Superior temporal gyrus (tissue), 1 donor: Measurements from ENCODE around the gene EBLN1.
"Not testable (repeated sequence)": the region's sequence is repeated elsewhere in the genome, so short reads cannot be mapped to it uniquely, and the experiment has no call there.

ENCODE experiments used
- DNase-seq: peaks from one replicate; pipeline ENCODE4 v3.0.0-alpha.2; 2016; ENCODE audit errors: extremely low spot score

The EBLN1 gene

GRCh38 chr10:22228167-22228938, 10.5 kb upstream of the EBLN1 start:
- no peak for DNase-seq

GRCh38 chr10:22226599-22226998, 8.8 kb upstream of the EBLN1 start:
- DNase-seq, result no peak

DNA sequence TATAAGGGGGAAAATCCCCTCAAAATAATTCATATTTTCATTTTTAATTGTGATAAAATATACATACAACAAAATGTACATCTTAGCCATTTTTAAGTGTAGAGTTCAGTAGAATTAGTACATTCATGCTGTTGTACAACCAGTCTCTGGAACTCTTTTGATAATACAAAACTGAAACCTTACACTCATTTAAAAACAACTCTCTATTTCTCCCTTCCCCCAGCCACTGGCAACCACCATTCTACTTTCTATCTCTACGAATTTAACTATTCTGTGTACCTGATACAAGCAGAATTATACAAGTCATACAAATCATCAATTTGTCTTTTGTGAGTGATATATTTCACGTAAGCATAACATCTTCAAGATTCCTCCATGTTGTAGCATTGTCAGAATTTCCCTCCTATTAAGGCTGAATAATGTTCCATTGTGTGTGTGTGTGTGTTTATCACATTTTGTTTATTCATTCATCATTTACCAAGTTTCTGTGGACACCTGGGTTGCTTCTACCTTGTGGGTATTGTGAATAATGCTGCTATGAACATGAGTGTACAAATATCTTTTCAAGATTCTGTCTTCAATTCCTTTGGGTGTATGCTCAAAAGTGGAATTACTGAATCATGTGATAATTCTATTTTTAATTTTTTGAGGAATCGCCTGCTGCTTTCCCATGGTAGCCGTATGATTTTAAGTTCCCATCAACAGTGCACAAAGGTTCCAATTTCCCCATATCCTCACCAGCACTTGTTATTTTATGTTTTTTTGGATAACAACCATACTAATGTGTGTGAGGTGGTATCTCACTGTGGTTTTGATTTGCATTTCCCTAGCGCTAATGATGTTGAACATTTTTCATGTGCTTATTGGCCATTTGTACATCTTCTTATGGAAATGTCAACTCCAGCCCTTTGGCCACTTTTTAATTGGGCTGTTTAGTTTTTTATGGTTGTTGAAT, 4.7 kb upstream of the EBLN1 start:
- DNase-seq, result no peak

GRCh38 chr10:22219308-22219707, 1.5 kb upstream of the EBLN1 start:
- no peak for DNase-seq

DNA sequence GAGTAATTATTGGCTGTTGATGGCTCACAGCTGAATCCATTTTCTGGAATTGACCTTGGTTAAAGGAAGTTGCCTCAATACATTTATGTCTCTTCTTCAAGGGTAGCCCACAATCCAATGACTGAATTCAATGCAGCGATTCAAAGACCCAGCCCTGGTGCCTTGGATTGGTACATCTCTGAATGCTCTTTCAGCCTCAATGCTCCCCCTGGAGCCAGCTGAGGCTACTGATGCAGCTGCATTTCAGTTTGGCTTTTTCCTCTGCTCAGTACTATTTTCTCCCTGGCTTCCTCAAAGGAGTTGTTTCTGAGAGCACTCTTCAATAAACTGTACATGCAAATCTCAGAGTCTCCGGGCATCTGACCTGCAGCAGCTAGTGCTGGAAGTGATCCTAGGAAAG, 633 bp upstream of the EBLN1 start:
- no peak for DNase-seq

DNA sequence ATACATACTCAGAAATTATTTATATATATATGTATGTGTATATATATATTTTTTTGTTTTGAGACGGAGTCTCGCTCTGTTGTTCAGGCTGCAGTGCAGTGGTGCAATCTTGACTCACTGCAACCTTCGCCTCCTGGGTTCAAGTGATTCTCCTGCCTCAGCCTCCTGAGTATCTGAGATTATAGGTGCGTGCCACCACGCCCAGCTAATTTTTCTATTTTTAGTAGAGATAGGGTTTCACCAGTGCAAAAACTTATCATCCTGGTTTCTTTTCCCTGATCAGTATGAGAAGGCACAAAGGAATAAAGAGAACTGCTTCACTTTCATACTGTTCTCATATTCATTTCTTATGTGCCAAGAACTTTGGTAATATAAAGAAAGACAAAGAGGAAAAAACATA, 731 bp downstream of the EBLN1 start:
- not testable (repeated sequence) for DNase-seq

DNA sequence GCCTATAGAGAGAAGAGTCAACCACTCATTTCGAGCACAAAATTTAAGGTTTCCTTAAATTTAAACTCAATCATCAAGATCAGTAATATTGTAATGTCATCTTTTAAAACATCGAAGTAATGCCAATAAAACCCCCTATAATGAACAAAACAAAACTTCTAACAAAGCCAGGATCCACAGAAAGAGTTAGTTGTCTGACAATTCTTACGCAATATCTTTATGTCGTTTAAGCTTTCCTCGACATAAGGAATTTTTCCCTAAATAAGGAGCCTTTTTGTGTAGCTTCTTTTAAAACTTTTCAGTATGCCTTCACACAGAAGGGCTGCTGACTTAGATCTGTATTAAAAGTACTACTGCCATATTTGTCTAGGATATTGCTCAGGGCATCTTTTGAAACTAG, 7.5 kb downstream of the EBLN1 start:
- DNase-seq, result no peak

DNA sequence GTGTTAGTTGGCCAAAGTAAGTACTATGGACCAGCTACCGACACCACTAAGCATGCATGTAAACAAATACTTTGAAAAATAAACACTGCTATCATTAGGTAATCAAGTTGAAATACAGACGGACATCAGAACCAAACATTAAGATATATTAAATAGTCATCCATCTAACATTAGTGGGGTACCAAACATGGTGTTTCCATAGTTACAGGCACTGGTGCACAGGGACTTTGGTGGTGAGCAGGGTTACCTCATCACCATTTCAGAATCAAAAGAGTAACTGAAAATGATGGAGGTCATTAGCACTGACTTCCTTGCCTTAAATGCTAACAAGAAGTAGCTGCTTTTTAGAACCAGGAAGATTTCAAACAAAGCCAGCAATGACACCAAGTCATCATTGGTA, 23.9 kb downstream of the EBLN1 start:
- no peak for DNase-seq

DNA sequence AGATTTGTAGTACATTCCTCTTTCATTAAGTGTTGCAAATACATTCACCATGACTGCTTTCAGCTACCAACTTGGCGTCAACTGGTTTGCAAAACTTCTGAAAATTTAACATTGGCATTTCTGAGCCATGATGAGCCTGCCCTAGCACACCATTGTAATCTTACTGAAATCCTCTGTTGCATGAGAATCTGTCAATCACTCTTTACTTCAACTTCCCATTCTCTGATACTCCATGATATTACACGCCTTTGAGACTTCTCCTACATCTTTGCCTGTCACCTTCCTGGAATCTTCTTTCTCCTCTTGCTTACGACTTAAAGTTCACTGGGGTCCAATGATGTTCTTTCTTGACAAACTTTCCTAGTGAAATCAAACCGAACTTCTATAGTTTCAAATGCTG, 32.2 kb downstream of the EBLN1 start:
- DNase-seq, result no peak

GRCh38 chr10:22183771-22184461, 33.9 kb downstream of the EBLN1 start:
- DNase-seq, result no peak

DNA sequence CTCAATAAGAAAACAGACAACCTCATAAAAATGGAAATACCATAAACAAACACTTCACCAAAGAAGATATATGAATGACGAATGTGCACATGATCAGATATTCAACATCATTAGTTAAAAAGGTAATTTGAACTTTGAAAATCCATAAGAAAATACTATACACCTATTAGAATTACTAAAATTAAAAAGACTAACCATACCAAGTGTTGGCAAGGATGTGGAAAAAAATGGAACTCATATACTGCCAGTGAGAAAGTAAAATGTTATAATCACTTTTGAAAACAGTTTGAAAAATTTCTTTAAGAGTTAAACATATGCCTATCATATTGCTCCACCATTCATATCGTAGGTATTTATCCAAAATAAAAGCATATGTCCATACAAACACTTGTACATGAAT, 37.1 kb downstream of the EBLN1 start:
- no peak for DNase-seq

GRCh38 chr10:22174442-22174841, 43.4 kb downstream of the EBLN1 start:
- no peak for DNase-seq

DNA sequence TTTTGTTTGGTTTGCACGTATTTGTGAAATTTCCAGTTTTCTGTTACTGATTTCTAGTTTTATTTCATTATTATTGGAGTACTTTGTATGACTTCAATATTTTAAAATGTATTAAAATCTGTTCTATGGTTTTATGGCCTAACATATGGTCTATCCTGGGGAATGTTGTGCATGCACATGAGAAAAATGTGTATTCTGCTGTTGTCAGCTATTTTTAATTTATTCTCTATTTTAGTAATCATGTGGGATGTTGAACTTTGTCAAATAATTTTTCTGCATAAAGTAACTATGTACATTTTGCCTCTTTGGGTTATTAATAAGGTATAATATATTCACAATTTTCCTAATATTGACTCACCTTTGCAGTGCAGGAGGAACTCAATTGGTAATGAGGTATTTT, 46.7 kb downstream of the EBLN1 start:
- no peak for DNase-seq

- no peak for DNase-seq
Measured at GRCh38 chr10:22170582-22170981, 47.2 kb downstream of the EBLN1 start.

GRCh38 chr10:22159979-22160378, 57.8 kb downstream of the EBLN1 start:
- DNase-seq, result no peak

DNA sequence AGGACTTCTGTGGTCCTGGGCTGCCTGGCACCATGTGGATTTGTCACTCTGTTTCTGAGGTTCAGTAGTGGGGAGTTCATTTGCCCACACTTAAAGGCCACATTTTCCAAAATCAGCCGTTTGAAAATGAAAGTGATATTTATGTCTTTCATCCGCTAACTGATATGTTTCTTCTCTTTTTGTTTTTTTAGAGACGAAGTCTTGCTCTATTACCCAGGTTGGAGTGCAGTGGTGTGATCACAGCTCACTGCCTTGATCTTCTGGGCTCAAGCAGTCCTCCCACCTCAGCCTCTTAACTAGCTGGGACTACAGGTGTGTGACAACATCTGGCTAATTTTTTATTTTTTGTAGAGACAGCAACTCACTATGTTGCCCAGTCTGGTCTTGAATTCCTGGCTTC, 58.6 kb downstream of the EBLN1 start:
- no peak for DNase-seq
